ENCODE measurements around the gene CTDP1.

DNA sequence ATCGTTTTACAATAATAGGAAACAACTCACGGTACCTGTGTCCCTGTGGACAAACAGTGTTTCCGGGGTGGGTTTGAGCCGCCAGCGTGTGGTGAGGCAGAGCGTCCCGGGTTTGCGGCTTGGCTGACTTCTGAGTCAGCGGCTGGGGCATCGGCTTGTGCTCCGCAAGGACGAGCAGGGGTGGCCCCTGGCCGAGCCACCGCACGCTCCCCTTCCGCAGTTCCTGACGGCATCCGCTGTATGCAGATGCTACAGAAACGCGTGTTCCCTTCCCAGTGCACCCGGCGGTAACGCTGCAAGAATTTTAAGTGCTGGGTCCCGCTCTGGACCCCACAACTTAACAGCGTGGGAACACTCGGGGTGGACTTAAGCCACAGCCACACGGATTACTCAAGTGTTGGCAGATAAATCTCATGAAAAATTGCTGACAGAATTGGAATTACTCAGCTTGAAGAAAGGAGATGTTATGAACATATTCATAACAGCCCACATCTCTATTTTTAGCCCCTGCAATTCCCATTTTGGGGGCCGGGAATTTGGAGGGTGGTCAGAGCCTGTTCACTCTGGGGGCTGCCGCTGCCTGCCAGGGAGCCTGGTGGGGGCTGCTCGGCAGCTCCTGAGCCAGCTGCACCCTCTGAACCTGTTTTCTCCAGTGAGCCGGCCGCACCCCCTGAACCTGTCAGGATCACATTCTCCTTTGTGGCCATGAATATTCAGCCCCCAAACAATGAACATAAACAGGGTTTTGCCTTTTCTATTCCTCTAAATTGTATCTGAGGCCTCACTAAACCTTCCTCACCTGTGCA is 105.6 kb downstream of the CTDP1 start:
- no peak for TF ChIP-seq SRSF3 (IDR thresholded peaks at IDR 0.05; ENCODE audit: insufficient read depth, low read length)
- no peak for TF ChIP-seq KLF16 (IDR thresholded peaks at IDR 0.05)
- TF ChIP-seq, protein P1, sequence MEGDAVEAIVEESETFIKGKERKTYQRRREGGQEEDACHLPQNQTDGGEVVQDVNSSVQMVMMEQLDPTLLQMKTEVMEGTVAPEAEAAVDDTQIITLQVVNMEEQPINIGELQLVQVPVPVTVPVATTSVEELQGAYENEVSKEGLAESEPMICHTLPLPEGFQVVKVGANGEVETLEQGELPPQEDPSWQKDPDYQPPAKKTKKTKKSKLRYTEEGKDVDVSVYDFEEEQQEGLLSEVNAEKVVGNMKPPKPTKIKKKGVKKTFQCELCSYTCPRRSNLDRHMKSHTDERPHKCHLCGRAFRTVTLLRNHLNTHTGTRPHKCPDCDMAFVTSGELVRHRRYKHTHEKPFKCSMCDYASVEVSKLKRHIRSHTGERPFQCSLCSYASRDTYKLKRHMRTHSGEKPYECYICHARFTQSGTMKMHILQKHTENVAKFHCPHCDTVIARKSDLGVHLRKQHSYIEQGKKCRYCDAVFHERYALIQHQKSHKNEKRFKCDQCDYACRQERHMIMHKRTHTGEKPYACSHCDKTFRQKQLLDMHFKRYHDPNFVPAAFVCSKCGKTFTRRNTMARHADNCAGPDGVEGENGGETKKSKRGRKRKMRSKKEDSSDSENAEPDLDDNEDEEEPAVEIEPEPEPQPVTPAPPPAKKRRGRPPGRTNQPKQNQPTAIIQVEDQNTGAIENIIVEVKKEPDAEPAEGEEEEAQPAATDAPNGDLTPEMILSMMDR (IDR thresholded peaks at IDR 0.05 in 2 of 3, conservative IDR thresholded peaks at IDR 0.05 in 1 of 3; ENCODE audit: insufficient read depth in 2 of 3, low read depth in 1 of 3, low read length in 3 of 3), result no peak
- no peak for TF ChIP-seq PHF8 (IDR thresholded peaks at IDR 0.05; ENCODE audit: borderline replicate concordance, low read length)
- TF ChIP-seq, protein P2, sequence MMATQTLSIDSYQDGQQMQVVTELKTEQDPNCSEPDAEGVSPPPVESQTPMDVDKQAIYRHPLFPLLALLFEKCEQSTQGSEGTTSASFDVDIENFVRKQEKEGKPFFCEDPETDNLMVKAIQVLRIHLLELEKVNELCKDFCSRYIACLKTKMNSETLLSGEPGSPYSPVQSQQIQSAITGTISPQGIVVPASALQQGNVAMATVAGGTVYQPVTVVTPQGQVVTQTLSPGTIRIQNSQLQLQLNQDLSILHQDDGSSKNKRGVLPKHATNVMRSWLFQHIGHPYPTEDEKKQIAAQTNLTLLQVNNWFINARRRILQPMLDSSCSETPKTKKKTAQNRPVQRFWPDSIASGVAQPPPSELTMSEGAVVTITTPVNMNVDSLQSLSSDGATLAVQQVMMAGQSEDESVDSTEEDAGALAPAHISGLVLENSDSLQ (IDR thresholded peaks at IDR 0.05), result no peak
- no peak for TF ChIP-seq MXI1 (IDR thresholded peaks at IDR 0.05; ENCODE audit: low read depth, low read length)
- TF ChIP-seq, protein P3, sequence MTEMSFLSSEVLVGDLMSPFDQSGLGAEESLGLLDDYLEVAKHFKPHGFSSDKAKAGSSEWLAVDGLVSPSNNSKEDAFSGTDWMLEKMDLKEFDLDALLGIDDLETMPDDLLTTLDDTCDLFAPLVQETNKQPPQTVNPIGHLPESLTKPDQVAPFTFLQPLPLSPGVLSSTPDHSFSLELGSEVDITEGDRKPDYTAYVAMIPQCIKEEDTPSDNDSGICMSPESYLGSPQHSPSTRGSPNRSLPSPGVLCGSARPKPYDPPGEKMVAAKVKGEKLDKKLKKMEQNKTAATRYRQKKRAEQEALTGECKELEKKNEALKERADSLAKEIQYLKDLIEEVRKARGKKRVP (CRISPR knock-in tag; IDR thresholded peaks at IDR 0.05), result no peak
- no peak for TF ChIP-seq RAD21 (CRISPR knock-in tag; conservative IDR thresholded peaks at IDR 0.05 in 1 of 2, IDR thresholded peaks at IDR 0.05 in 1 of 2)
- TF ChIP-seq, protein P4, sequence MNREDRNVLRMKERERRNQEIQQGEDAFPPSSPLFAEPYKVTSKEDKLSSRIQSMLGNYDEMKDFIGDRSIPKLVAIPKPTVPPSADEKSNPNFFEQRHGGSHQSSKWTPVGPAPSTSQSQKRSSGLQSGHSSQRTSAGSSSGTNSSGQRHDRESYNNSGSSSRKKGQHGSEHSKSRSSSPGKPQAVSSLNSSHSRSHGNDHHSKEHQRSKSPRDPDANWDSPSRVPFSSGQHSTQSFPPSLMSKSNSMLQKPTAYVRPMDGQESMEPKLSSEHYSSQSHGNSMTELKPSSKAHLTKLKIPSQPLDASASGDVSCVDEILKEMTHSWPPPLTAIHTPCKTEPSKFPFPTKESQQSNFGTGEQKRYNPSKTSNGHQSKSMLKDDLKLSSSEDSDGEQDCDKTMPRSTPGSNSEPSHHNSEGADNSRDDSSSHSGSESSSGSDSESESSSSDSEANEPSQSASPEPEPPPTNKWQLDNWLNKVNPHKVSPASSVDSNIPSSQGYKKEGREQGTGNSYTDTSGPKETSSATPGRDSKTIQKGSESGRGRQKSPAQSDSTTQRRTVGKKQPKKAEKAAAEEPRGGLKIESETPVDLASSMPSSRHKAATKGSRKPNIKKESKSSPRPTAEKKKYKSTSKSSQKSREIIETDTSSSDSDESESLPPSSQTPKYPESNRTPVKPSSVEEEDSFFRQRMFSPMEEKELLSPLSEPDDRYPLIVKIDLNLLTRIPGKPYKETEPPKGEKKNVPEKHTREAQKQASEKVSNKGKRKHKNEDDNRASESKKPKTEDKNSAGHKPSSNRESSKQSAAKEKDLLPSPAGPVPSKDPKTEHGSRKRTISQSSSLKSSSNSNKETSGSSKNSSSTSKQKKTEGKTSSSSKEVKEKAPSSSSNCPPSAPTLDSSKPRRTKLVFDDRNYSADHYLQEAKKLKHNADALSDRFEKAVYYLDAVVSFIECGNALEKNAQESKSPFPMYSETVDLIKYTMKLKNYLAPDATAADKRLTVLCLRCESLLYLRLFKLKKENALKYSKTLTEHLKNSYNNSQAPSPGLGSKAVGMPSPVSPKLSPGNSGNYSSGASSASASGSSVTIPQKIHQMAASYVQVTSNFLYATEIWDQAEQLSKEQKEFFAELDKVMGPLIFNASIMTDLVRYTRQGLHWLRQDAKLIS (CRISPR knock-in tag; IDR thresholded peaks at IDR 0.05), result no peak
- TF ChIP-seq YY1 (IDR thresholded peaks at IDR 0.05; ENCODE audit: borderline replicate concordance in 1 of 3, control insufficient read depth in 1 of 3, extremely low read depth in 1 of 3, insufficient read depth in 3 of 3, insufficient read length in 1 of 3, insufficient replicate concordance in 2 of 3, low read depth in 1 of 3, low read length in 2 of 3), result no peak
- no peak for TF ChIP-seq NR2F6 (CRISPR knock-in tag; IDR thresholded peaks at IDR 0.05)
- TF ChIP-seq, protein P5, sequence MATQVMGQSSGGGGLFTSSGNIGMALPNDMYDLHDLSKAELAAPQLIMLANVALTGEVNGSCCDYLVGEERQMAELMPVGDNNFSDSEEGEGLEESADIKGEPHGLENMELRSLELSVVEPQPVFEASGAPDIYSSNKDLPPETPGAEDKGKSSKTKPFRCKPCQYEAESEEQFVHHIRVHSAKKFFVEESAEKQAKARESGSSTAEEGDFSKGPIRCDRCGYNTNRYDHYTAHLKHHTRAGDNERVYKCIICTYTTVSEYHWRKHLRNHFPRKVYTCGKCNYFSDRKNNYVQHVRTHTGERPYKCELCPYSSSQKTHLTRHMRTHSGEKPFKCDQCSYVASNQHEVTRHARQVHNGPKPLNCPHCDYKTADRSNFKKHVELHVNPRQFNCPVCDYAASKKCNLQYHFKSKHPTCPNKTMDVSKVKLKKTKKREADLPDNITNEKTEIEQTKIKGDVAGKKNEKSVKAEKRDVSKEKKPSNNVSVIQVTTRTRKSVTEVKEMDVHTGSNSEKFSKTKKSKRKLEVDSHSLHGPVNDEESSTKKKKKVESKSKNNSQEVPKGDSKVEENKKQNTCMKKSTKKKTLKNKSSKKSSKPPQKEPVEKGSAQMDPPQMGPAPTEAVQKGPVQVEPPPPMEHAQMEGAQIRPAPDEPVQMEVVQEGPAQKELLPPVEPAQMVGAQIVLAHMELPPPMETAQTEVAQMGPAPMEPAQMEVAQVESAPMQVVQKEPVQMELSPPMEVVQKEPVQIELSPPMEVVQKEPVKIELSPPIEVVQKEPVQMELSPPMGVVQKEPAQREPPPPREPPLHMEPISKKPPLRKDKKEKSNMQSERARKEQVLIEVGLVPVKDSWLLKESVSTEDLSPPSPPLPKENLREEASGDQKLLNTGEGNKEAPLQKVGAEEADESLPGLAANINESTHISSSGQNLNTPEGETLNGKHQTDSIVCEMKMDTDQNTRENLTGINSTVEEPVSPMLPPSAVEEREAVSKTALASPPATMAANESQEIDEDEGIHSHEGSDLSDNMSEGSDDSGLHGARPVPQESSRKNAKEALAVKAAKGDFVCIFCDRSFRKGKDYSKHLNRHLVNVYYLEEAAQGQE (IDR thresholded peaks at IDR 0.05; ENCODE audit: borderline replicate concordance), result no peak
- TF ChIP-seq, protein P5 (CRISPR knock-in tag; IDR thresholded peaks at IDR 0.05; ENCODE audit: low read depth), result no peak
